Breast epithelium (tissue), 3 donors: ENCODE results near the gene LRRC51.

ENCODE experiments used
- POLR2A ChIP-seq: fragments of 450-650 bp; IDR thresholded peaks from one replicate; pipeline ENCODE4 v1.6.1; 2016; ENCODE audit warnings: antibody characterized with exemption, mild to moderate bottlenecking, moderate library complexity
- POLR2AphosphoS5 ChIP-seq, 3 donors: sonication (generic); formaldehyde crosslinking; IDR thresholded peaks; one replicate each; pipeline ENCODE4 v1.6.1; 2017; ENCODE audit warnings: antibody characterized with exemption in 3 of 3
- TF ChIP-seq, protein P1 (sequence below), 3 donors: fragments of 450-650 bp; IDR thresholded peaks; one replicate each; pipeline ENCODE4 v1.5.1; 2016 to 2017; ENCODE audit warnings: antibody characterized with exemption in 3 of 3, mild to moderate bottlenecking in 3 of 3, moderate library complexity in 3 of 3

DNA sequence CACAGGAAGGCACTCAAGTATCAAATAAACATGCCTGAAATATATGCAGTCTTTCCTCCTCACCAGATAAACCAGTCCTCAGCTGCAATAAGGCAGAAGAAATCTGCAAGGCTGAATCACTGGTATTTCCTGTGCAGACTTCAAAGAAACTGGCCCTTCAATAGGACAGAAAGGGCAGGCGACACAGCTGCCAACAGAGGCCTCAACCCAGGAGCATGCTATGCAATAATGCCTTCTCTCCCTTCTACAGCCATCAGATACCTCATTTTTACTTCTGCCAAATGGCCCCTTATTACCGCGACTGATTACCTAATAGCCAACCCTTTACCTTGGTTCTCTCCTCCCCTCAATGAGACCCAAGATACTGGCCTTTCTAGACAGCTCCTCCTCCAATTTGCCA, 8.3 kb upstream of the LRRC51 start:
- TF ChIP-seq, protein P1, sequence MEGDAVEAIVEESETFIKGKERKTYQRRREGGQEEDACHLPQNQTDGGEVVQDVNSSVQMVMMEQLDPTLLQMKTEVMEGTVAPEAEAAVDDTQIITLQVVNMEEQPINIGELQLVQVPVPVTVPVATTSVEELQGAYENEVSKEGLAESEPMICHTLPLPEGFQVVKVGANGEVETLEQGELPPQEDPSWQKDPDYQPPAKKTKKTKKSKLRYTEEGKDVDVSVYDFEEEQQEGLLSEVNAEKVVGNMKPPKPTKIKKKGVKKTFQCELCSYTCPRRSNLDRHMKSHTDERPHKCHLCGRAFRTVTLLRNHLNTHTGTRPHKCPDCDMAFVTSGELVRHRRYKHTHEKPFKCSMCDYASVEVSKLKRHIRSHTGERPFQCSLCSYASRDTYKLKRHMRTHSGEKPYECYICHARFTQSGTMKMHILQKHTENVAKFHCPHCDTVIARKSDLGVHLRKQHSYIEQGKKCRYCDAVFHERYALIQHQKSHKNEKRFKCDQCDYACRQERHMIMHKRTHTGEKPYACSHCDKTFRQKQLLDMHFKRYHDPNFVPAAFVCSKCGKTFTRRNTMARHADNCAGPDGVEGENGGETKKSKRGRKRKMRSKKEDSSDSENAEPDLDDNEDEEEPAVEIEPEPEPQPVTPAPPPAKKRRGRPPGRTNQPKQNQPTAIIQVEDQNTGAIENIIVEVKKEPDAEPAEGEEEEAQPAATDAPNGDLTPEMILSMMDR (IDR thresholded peaks at IDR 0.05) = no peak
- TF ChIP-seq POLR2A (no peak), POLR2AphosphoS5 (IDR thresholded peaks at IDR 0.05) (no peak)
